Caco-2 (cell line): Measurements from ENCODE around the gene LARP4B. TPM values are rescaled to one million over a fixed set of nuclear protein-coding genes. Genes with fewer than 3 reads are reported as not detected.
"Not testable (repeated sequence)": the region's sequence is repeated elsewhere in the genome, so short reads cannot be mapped to it uniquely, and the experiment has no call there.

Experiments
- BruUV-seq: library from RNA; stranded (reverse); fragments of 400-500 nt; replicated peaks from 2 replicates; lab custom pipeline; 2021; lab: Mats Ljungman, UMichigan
- CTCF ChIA-PET: fragments of 300-600 bp; sonication (Branson Sonifier 250); formaldehyde crosslinking; loops from one replicate; lab custom pipeline; 2022; ENCODE audit warnings: antibody characterized with exemption; lab: Charles Lee
- POLR2A ChIA-PET: fragments of 300-600 bp; sonication (Branson Sonifier 250); formaldehyde crosslinking; loops from one replicate; lab custom pipeline; 2022; ENCODE audit warnings: antibody characterized with exemption; lab: Charles Lee
- DNase-seq, 2 experiments: peaks; one replicate each; pipeline versions ENCODE4 v3.0.0 to v3.0.0-alpha.2; 2020 to 2022
- H3K27me3 ChIP-seq: replicated peaks from 2 replicates; pipeline ENCODE4 v1.6.0; 2011; ENCODE audit warnings: low read length; ENCODE audit not compliant: control insufficient read depth, insufficient read depth
- H3K36me3 ChIP-seq: 2 replicates; pipeline ENCODE4 v1.5.1; 2011; ENCODE audit warnings: low read length; ENCODE audit not compliant: control insufficient read depth, insufficient read depth
- H3K4me1 ChIP-seq: fragments of 250-450 bp; sonication (Bioruptor Pico); 2 replicates; pipeline ENCODE4 v1.5.1; 2020; ENCODE audit warnings: mild to moderate bottlenecking
- H3K4me3 ChIP-seq: 2 replicates; pipeline ENCODE4 v1.5.1; 2011; ENCODE audit warnings: low read depth, mild to moderate bottlenecking, control low read depth, low read length
- H3K9me3 ChIP-seq: fragments of 250-450 bp; sonication (Bioruptor Pico); 2 replicates; pipeline ENCODE4 v1.5.1; 2020; ENCODE audit warnings: mild to moderate bottlenecking, moderate library complexity
- H3K27ac Mint-ChIP-seq: one replicate; pipeline ENCODE4 v1.8.0; 2022; ENCODE audit warnings: mixed read lengths; ENCODE audit not compliant: unreplicated experiment
- H3K27me3 Mint-ChIP-seq: one replicate; pipeline ENCODE4 v1.8.0; 2022; ENCODE audit warnings: mixed read lengths; ENCODE audit not compliant: insufficient read depth, unreplicated experiment
- H3K36me3 Mint-ChIP-seq: one replicate; pipeline ENCODE4 v1.8.0; 2022; ENCODE audit warnings: mild to moderate bottlenecking, mixed read lengths; ENCODE audit not compliant: insufficient read depth, unreplicated experiment
- H3K4me1 Mint-ChIP-seq: one replicate; pipeline ENCODE4 v1.8.0; 2022; ENCODE audit warnings: low read depth, mixed read lengths; ENCODE audit not compliant: unreplicated experiment
- H3K4me3 Mint-ChIP-seq: one replicate; pipeline ENCODE4 v1.8.0; 2022; ENCODE audit warnings: mild to moderate bottlenecking, moderate library complexity, mixed read lengths; ENCODE audit not compliant: unreplicated experiment
- H3K9me3 Mint-ChIP-seq: one replicate; pipeline ENCODE4 v1.8.0; 2022; ENCODE audit warnings: mixed read lengths; ENCODE audit not compliant: unreplicated experiment
- intact Hi-C: fragments of 100-400 bp; cut with micrococcal nuclease; formaldehyde crosslinking; loops from one replicate; pipeline ENCODE4 v1.10.0; 2022; ENCODE audit not compliant: unreplicated experiment
- total RNA-seq: library from RNA; stranded (reverse); gene quantifications from 2 replicates; pipeline ENCODE4 v1.2.3, GENCODE V29; 2022
- TF ChIP-seq, protein P1 (sequence below), 2 experiments: fragments of 200-600 bp in 1 of 2; IDR thresholded peaks; 1 replicate in 1 of 2; 2 replicates in 1 of 2; pipeline versions ENCODE4 v1.5.1 to v1.8.0; 2011 to 2022; ENCODE audit warnings: antibody characterized with exemption in 1 of 2, control low read depth in 1 of 2, inconsistent platforms in 1 of 2, low read depth in 1 of 2, low read length in 1 of 2, mild to moderate bottlenecking in 1 of 2, moderate library complexity in 1 of 2; ENCODE audit not compliant: insufficient read depth in 1 of 2, severe bottlenecking in 1 of 2, unreplicated experiment in 1 of 2

The LARP4B gene
- total RNA-seq, 1 experiment from 2014 or later = 235 TPM

DNA sequence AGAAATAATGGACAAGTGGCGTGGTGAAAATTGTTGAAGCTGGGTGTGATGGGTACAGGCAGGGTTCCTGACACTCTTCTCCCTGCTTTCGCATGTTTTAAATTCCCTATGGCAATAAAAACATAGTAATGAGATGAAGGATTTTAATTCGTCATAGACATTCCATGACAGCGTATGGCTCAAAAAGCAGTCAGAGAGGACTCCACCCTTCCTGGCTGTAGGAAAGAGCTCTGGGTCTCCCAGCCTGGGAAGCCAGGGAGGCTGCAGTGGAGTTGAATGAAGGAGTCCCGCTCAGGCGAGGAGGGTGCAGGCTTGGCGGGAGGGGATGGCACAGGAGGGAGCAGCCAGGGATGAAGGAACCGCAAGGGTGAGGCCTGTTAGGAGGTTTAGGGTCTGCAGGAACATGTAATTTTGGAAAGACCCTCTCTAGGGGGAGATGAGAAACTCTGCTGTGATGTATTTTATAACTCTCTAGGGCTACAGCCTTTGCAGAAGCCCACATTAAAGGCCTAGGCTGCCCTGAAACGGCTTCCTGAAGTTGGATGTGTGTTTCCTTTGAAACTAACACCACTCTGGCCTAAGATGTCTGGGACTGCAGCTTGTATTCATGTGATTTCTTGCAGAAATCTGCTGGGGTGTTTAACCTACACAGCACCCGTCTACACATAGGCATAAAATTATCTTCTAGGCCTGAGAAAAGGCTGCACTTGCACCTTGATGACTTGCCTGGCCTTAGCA, 7.6 kb upstream of the LARP4B start:
- H3K27ac Mint-ChIP-seq = peak overlapping the region; percentile 6
- Histone ChIP-seq H3K9me3 (no peaks in the 10 kb centered on the region), H3K4me1 (peaks cover 7% of the 10 kb centered on the region), H3K4me3 (no peak overlapping the region), H3K27me3 (no peaks in the 10 kb centered on the region), H3K36me3 (no peaks in the 10 kb centered on the region)
- POLR2A ChIA-PET = no interaction called here
- intact Hi-C loops = no loop called here
- CTCF ChIA-PET = no interaction called here
- H3K4me3 Mint-ChIP-seq = no peak overlapping the region
- TF ChIP-seq, protein P1, sequence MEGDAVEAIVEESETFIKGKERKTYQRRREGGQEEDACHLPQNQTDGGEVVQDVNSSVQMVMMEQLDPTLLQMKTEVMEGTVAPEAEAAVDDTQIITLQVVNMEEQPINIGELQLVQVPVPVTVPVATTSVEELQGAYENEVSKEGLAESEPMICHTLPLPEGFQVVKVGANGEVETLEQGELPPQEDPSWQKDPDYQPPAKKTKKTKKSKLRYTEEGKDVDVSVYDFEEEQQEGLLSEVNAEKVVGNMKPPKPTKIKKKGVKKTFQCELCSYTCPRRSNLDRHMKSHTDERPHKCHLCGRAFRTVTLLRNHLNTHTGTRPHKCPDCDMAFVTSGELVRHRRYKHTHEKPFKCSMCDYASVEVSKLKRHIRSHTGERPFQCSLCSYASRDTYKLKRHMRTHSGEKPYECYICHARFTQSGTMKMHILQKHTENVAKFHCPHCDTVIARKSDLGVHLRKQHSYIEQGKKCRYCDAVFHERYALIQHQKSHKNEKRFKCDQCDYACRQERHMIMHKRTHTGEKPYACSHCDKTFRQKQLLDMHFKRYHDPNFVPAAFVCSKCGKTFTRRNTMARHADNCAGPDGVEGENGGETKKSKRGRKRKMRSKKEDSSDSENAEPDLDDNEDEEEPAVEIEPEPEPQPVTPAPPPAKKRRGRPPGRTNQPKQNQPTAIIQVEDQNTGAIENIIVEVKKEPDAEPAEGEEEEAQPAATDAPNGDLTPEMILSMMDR (IDR thresholded peaks at IDR 0.05; ENCODE audit: insufficient read depth in 1 of 2, low read depth in 1 of 2, low read length in 1 of 2, severe bottlenecking in 1 of 2, unreplicated experiment in 1 of 2) = no peak
- peaks cover 14% of the 10 kb centered on the region for H3K4me1 Mint-ChIP-seq
- H3K36me3 Mint-ChIP-seq = no peaks in the 10 kb centered on the region
- DNase-seq = peak in 1 of 2 experiments; percentile 32
- no peaks in the 10 kb centered on the region for H3K27me3 Mint-ChIP-seq
- no peaks in the 10 kb centered on the region for H3K9me3 Mint-ChIP-seq
- no TSS peak for BruUV-seq

DNA sequence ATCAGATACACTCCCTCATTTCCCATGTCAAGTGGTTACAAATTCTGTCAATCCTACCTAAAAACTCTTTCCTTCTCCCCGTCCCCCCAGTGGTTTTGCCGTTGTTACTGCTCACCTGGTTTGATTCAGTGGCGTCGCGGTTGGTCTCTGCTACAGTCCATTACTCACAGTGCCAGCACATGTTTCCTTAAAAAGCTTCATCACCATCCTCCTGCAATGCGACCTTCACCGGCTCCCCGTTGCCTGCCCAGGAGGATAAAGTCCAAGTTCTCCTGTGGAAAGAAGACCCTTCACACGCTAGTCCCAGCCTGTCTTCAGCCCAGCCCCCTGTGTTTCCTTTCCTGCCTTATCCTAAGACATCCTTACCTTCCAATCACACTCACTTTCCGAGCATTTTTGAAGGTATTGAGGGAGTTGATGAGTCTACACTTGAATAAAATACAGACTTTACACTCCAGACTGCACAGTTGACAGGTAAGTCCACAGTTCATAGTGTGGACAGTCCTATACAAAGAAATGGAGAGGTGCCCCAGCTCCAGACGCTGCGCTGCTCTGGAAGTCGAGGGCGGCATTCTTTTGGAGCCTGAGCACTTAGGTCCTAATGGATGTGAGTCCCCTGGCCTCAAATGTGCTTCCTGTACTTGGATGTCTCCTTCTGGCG, 3.4 kb upstream of the LARP4B start:
- CTCF ChIA-PET = interaction anchor here (0.7 kb wide), 1 partner anchor 21 kb away, joined by 5 read pairs; no protein-coding TSS in a partner anchor
- peak overlapping the region; percentile 17 for H3K27ac Mint-ChIP-seq
- no peak for DNase-seq

DNA sequence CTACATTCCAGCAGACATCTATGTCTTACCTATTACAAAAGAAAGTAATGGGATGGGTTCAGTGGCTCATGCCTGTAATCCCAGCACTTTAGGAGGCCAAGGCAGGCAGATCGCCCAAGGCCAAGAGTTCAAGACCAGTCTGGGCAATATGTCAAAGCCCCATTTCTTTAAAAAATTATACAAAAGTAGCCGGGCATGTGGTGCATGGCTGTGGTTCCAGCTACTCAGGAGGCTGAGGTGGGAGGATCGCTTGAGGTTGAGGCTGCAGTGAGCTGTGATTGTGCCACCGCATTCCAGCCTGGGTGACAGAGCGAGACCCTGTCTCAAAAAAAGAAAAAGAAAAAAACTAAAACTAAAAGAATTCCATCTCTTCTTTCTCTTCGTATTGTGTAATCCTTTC, 2.7 kb upstream of the LARP4B start:
- DNase-seq, BruUV-seq, H3K9me3 Mint-ChIP-seq, H3K4me3 ChIP-seq, H3K36me3 ChIP-seq, H3K27me3 Mint-ChIP-seq, H3K27me3 ChIP-seq, H3K9me3 ChIP-seq, intact Hi-C loops, H3K4me3 Mint-ChIP-seq: not testable (repeated sequence)
- Mint-ChIP-seq H3K27ac (peak overlapping the region; percentile 17), H3K36me3 (peaks cover 26% of the 10 kb centered on the region), H3K4me1 (peaks cover 29% of the 10 kb centered on the region)
- POLR2A ChIA-PET = interaction anchor here (1.2 kb wide), 1 partner anchor 115 kb away, joined by 4 read pairs; the partner anchor contains the start of gene IDI1
- peaks cover 18% of the 10 kb centered on the region for H3K4me1 ChIP-seq
- CTCF ChIA-PET = interaction anchor here (0.9 kb wide), 1 partner anchor 52 kb away, joined by 5 read pairs; no protein-coding TSS in a partner anchor

More for the DNA sequence above, 3.4 kb upstream of the LARP4B start:
- no peaks in the 10 kb centered on the region for H3K9me3 ChIP-seq
- TF ChIP-seq, protein P1 (IDR thresholded peaks at IDR 0.05; ENCODE audit: insufficient read depth in 1 of 2, low read depth in 1 of 2, low read length in 1 of 2, severe bottlenecking in 1 of 2, unreplicated experiment in 1 of 2) = no peak
- intact Hi-C loops = no loop called here
- Mint-ChIP-seq H3K36me3 (peaks cover 23% of the 10 kb centered on the region), H3K4me1 (peaks cover 24% of the 10 kb centered on the region), H3K27me3 (no peaks in the 10 kb centered on the region), H3K9me3 (no peaks in the 10 kb centered on the region), H3K4me3 (no peak overlapping the region)
- peaks cover 12% of the 10 kb centered on the region for H3K4me1 ChIP-seq
- no peak overlapping the region for H3K4me3 ChIP-seq
- no TSS peak for BruUV-seq
- no peaks in the 10 kb centered on the region for H3K36me3 ChIP-seq
- POLR2A ChIA-PET = no interaction called here
- H3K27me3 ChIP-seq = no peaks in the 10 kb centered on the region
